ENCODE measurements around the gene KRR1. TPM values are rescaled to one million over a fixed set of nuclear protein-coding genes. Genes with fewer than 3 reads are reported as not detected.
"Not testable (repeated sequence)": the region's sequence is repeated elsewhere in the genome, so short reads cannot be mapped to it uniquely, and the experiment has no call there.

Gene KRR1
- total and polyA plus RNA-seq, 5 donors from 2014 or later = 47.9 to 113 (median 60.6) TPM

GRCh38 chr12:75447691-75448393 is 63.6 kb downstream of the KRR1 start:
- no peak overlapping the region for H3K4me3 ChIP-seq (ENCODE audit: low read depth, low read length)
- H3K36me3 ChIP-seq (ENCODE audit: control insufficient read depth, insufficient read depth, low read length) = no peaks in the 10 kb centered on the region
- H3K27ac ChIP-seq (ENCODE audit: insufficient read depth, low read length, poor library complexity, severe bottlenecking) = no peak overlapping the region
- H3K27me3 ChIP-seq (ENCODE audit: control insufficient read depth, insufficient read depth, low read length) = peaks cover 3% of the 10 kb centered on the region
- no peaks in the 10 kb centered on the region for H3K9me3 ChIP-seq (ENCODE audit: control insufficient read depth in 2 of 2, low read length in 2 of 2)
- Mint-ChIP-seq H3K4me1 (no peaks in the 10 kb centered on the region), H3K27me3 (peaks cover 18% of the 10 kb centered on the region), H3K27ac (no peak overlapping the region), H3K9me3 (no peaks in the 10 kb centered on the region), H3K36me3 (no peaks in the 10 kb centered on the region), H3K4me3 (no peak overlapping the region)
- DNase-seq = no peak
- no peak for ATAC-seq (ENCODE audit: low read depth in 2 of 2)
- no peaks in the 10 kb centered on the region for H3K4me1 ChIP-seq (ENCODE audit: control insufficient read depth, insufficient read depth, low read length, poor library complexity, severe bottlenecking)

DNA sequence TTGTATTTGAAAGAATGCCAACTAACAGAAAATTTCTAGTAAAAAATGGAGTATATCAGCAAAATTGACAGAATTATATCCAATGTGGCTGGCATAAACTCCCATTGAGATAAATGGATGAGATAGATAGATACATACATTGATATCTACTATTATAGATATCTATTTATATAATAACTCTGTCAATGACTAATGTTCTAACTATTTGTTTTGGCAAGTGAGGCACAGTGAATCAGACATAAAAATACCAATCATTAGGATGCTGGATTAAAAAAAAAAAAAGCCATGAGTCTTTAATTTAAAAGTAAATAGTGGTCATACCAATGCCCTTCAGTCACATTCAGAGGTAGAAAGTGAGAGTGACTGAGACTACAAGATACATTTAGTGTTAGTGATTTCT is 64.6 kb downstream of the KRR1 start:
- H3K9me3 ChIP-seq (ENCODE audit: control insufficient read depth in 2 of 2, low read length in 2 of 2) = no peaks in the 10 kb centered on the region
- Mint-ChIP-seq H3K9me3 (no peaks in the 10 kb centered on the region), H3K4me1 (no peaks in the 10 kb centered on the region), H3K4me3 (no peak overlapping the region), H3K36me3 (no peaks in the 10 kb centered on the region), H3K27ac (no peak overlapping the region), H3K27me3 (peaks cover 15% of the 10 kb centered on the region)
- H3K4me3 ChIP-seq (ENCODE audit: low read depth, low read length) = no peak overlapping the region
- no peaks in the 10 kb centered on the region for H3K4me1 ChIP-seq (ENCODE audit: control insufficient read depth, insufficient read depth, low read length, poor library complexity, severe bottlenecking)
- no peak overlapping the region for H3K27ac ChIP-seq (ENCODE audit: insufficient read depth, low read length, poor library complexity, severe bottlenecking)
- DNase-seq = no peak
- ATAC-seq (ENCODE audit: low read depth in 2 of 2) = no peak
- H3K27me3 ChIP-seq (ENCODE audit: control insufficient read depth, insufficient read depth, low read length) = peaks cover 3% of the 10 kb centered on the region
- no peaks in the 10 kb centered on the region for H3K36me3 ChIP-seq (ENCODE audit: control insufficient read depth, insufficient read depth, low read length)

DNA sequence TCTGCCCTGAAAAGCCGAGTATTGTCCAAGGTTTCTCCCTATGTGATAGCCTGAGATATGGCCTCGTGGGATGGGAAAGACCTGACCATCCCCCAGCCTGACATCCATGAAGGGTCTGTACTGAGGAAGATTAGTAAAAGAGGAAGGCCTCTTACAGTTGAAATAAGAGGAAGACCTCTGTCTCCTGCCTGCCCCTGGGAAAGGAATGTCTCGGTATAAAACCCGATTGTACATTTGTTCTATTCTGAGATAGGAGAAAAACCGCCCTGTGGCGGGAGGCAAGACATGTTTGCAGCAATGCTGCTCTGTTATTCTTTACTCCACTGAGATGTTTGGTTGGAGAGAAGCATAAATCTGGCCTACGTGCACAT is 66.3 kb downstream of the KRR1 start:
- not testable (repeated sequence) for H3K4me3 Mint-ChIP-seq; H3K36me3 ChIP-seq (ENCODE audit: control insufficient read depth, insufficient read depth, low read length); H3K9me3 Mint-ChIP-seq; H3K27me3 ChIP-seq (ENCODE audit: control insufficient read depth, insufficient read depth, low read length); H3K36me3 Mint-ChIP-seq; H3K27ac Mint-ChIP-seq; H3K27ac ChIP-seq (ENCODE audit: insufficient read depth, low read length, poor library complexity, severe bottlenecking); ATAC-seq (ENCODE audit: low read depth in 2 of 2); DNase-seq; H3K9me3 ChIP-seq (ENCODE audit: control insufficient read depth in 2 of 2, low read length in 2 of 2); H3K4me1 ChIP-seq (ENCODE audit: control insufficient read depth, insufficient read depth, low read length, poor library complexity, severe bottlenecking); H3K4me3 ChIP-seq (ENCODE audit: low read depth, low read length); H3K4me1 Mint-ChIP-seq
- H3K27me3 Mint-ChIP-seq = peaks cover 14% of the 10 kb centered on the region

- Histone ChIP-seq H3K9me3 (ENCODE audit: control insufficient read depth in 2 of 2, low read length in 2 of 2) (no peaks in the 10 kb centered on the region), H3K4me1 (ENCODE audit: control insufficient read depth, insufficient read depth, low read length, poor library complexity, severe bottlenecking) (no peaks in the 10 kb centered on the region), H3K4me3 (ENCODE audit: low read depth, low read length) (no peak overlapping the region), H3K27me3 (ENCODE audit: control insufficient read depth, insufficient read depth, low read length) (peaks cover 6% of the 10 kb centered on the region), H3K27ac (ENCODE audit: insufficient read depth, low read length, poor library complexity, severe bottlenecking) (no peak overlapping the region), H3K36me3 (ENCODE audit: control insufficient read depth, insufficient read depth, low read length) (no peaks in the 10 kb centered on the region)
- peaks cover 0 to 3% (median 0%) of the 10 kb centered on the region in 7 donors for H3K9me3 Mint-ChIP-seq
- ATAC-seq (ENCODE audit: low read depth in 2 of 2) (no peak), DNase-seq (no peak)
- no peaks in the 10 kb centered on the region for H3K4me1 Mint-ChIP-seq
- peaks cover 4% of the 10 kb centered on the region for H3K36me3 Mint-ChIP-seq
- peaks cover 14% of the 10 kb centered on the region for H3K27me3 Mint-ChIP-seq
- H3K4me3 Mint-ChIP-seq = no peak overlapping the region
- H3K27ac Mint-ChIP-seq = no peak overlapping the region
Observed at GRCh38 chr12:75444429-75445136, 66.8 kb downstream of the KRR1 start.

DNA sequence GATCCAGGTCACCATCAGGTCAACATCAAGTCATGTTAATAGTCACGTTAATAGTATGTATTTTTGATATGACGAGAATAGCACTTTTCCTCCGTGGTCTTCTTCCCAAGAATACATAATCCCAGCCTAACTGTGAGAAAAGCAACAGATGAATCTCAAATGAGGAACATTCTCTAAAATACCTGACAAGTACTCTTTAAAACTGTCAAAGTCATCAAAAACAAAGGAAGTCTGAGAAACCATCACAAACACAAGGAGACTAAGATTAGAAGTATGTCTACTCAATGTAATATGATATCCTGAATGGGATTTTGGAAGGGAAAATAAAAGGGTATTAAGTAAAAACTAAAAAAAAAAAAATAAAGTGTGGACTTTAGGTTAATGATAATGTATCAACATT is 67.7 kb downstream of the KRR1 start:
- H3K9me3 Mint-ChIP-seq = peaks cover 0 to 3% (median 0%) of the 10 kb centered on the region in 7 donors
- ATAC-seq (ENCODE audit: low read depth in 2 of 2) = no peak
- no peak overlapping the region for H3K4me3 Mint-ChIP-seq
- H3K4me1 Mint-ChIP-seq = peaks cover 0 to 1% (median 0%) of the 10 kb centered on the region in 4 donors
- Histone ChIP-seq H3K36me3 (ENCODE audit: control insufficient read depth, insufficient read depth, low read length) (no peaks in the 10 kb centered on the region), H3K4me3 (ENCODE audit: low read depth, low read length) (no peak overlapping the region), H3K9me3 (ENCODE audit: control insufficient read depth in 2 of 2, low read length in 2 of 2) (no peaks in the 10 kb centered on the region), H3K4me1 (ENCODE audit: control insufficient read depth, insufficient read depth, low read length, poor library complexity, severe bottlenecking) (no peaks in the 10 kb centered on the region), H3K27me3 (ENCODE audit: control insufficient read depth, insufficient read depth, low read length) (peaks cover 6% of the 10 kb centered on the region), H3K27ac (ENCODE audit: insufficient read depth, low read length, poor library complexity, severe bottlenecking) (no peak overlapping the region)
- H3K36me3 Mint-ChIP-seq = peaks cover 4% of the 10 kb centered on the region
- DNase-seq = no peak
- peaks cover 14% of the 10 kb centered on the region for H3K27me3 Mint-ChIP-seq
- no peak overlapping the region for H3K27ac Mint-ChIP-seq

GRCh38 chr12:75442454-75442853 is 69.0 kb downstream of the KRR1 start:
- not testable (repeated sequence) for H3K4me1 ChIP-seq (ENCODE audit: control insufficient read depth, insufficient read depth, low read length, poor library complexity, severe bottlenecking); H3K27ac Mint-ChIP-seq; H3K4me3 ChIP-seq (ENCODE audit: low read depth, low read length); H3K4me3 Mint-ChIP-seq; H3K9me3 Mint-ChIP-seq; H3K27ac ChIP-seq (ENCODE audit: insufficient read depth, low read length, poor library complexity, severe bottlenecking); H3K9me3 ChIP-seq (ENCODE audit: control insufficient read depth in 2 of 2, low read length in 2 of 2); H3K27me3 ChIP-seq (ENCODE audit: control insufficient read depth, insufficient read depth, low read length); ATAC-seq (ENCODE audit: low read depth in 2 of 2); H3K36me3 Mint-ChIP-seq; DNase-seq; H3K36me3 ChIP-seq (ENCODE audit: control insufficient read depth, insufficient read depth, low read length)
- peaks cover 0 to 10% (median 2%) of the 10 kb centered on the region in 4 donors for H3K4me1 Mint-ChIP-seq
- peaks cover 14% of the 10 kb centered on the region for H3K27me3 Mint-ChIP-seq

DNA sequence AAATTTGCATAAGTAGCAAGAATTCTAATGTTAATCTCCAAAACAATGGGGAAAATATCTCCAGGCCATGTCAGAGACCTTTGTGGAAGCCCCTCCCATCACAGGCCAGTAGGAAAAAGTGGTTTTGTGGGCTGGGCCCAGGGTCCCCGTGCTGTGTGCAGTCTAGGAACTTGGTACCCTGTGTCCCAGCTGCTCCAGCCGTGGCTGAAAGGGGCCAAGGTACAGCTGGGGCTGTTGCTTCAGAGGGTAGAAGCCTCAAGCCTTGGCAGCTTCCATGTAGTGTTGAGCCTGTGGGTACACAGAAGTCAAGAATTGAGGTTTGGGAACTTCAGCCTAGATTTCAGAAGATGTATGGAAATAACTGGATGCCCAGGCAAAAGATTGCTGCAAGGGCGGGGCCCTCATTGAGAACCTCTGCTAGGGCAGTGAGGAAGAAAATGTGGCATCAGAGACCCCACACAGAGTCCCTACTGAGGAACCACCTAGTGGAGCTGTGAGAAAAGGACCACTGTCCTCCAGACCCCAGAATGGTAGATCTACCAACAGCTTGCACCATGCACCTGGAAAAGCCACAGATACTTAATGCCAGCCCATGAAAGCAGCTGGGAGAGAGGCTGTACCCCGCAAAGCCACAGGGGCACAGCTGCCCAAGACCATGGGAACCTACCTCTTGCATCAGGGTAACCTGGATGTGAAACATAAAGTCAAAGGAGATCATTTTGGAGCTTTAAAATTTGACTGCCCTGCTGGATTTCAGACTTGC is 69.5 kb downstream of the KRR1 start:
- Mint-ChIP-seq H3K27me3 (peaks cover 14% of the 10 kb centered on the region), H3K4me1 (peaks cover 0 to 13% (median 2%) of the 10 kb centered on the region in 4 donors)
- not testable (repeated sequence) for H3K9me3 Mint-ChIP-seq; H3K27me3 ChIP-seq (ENCODE audit: control insufficient read depth, insufficient read depth, low read length); DNase-seq; H3K4me1 ChIP-seq (ENCODE audit: control insufficient read depth, insufficient read depth, low read length, poor library complexity, severe bottlenecking); H3K36me3 Mint-ChIP-seq; H3K27ac ChIP-seq (ENCODE audit: insufficient read depth, low read length, poor library complexity, severe bottlenecking); H3K36me3 ChIP-seq (ENCODE audit: control insufficient read depth, insufficient read depth, low read length); H3K4me3 ChIP-seq (ENCODE audit: low read depth, low read length); ATAC-seq (ENCODE audit: low read depth in 2 of 2); H3K4me3 Mint-ChIP-seq; H3K27ac Mint-ChIP-seq; H3K9me3 ChIP-seq (ENCODE audit: control insufficient read depth in 2 of 2, low read length in 2 of 2)
